AG09309 (cell line): ENCODE data around the gene LMO2.
"Not testable (repeated sequence)": the region's sequence is repeated elsewhere in the genome, so short reads cannot be mapped to it uniquely, and the experiment has no call there.

Source experiments
- DNase-seq: peaks from one replicate; pipeline ENCODE4 v3.0.0-alpha.2; 2010; ENCODE audit warnings: low read depth
- H3K4me3 ChIP-seq: 2 replicates; pipeline ENCODE4 v1.5.1; 2011; ENCODE audit warnings: mild to moderate bottlenecking, low read depth, low read length, moderate library complexity; ENCODE audit not compliant: control insufficient read depth
- TF ChIP-seq, protein P1 (sequence below): IDR thresholded peaks from 2 replicates; pipeline ENCODE4 v1.5.1; 2011; ENCODE audit warnings: mild to moderate bottlenecking, low read depth, low read length, inconsistent platforms; ENCODE audit not compliant: insufficient read depth, control insufficient read depth; ENCODE audit errors: missing control alignments

Gene LMO2

DNA sequence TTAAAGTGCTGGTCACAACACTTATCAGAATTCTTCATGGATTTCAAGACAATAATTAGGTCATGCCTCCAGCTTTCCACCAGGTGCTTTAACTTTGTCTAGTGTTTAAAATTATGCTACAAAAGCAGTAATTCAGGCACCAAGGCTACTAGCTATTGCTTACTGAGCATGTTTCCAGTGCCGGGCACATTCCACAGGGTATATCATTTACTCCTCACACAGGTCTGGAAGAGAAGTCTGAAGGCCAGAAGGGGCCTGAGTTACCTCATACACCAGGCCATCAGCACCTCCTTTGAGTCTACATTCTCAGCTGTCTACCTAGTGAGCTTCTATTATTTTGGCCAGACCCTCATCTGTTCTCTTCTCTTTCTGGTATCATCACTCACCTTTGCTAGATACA is 41.7 kb upstream of the LMO2 start:
- no peak for DNase-seq
- TF ChIP-seq, protein P1, sequence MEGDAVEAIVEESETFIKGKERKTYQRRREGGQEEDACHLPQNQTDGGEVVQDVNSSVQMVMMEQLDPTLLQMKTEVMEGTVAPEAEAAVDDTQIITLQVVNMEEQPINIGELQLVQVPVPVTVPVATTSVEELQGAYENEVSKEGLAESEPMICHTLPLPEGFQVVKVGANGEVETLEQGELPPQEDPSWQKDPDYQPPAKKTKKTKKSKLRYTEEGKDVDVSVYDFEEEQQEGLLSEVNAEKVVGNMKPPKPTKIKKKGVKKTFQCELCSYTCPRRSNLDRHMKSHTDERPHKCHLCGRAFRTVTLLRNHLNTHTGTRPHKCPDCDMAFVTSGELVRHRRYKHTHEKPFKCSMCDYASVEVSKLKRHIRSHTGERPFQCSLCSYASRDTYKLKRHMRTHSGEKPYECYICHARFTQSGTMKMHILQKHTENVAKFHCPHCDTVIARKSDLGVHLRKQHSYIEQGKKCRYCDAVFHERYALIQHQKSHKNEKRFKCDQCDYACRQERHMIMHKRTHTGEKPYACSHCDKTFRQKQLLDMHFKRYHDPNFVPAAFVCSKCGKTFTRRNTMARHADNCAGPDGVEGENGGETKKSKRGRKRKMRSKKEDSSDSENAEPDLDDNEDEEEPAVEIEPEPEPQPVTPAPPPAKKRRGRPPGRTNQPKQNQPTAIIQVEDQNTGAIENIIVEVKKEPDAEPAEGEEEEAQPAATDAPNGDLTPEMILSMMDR, result no peak
- no peak overlapping the region for H3K4me3 ChIP-seq

DNA sequence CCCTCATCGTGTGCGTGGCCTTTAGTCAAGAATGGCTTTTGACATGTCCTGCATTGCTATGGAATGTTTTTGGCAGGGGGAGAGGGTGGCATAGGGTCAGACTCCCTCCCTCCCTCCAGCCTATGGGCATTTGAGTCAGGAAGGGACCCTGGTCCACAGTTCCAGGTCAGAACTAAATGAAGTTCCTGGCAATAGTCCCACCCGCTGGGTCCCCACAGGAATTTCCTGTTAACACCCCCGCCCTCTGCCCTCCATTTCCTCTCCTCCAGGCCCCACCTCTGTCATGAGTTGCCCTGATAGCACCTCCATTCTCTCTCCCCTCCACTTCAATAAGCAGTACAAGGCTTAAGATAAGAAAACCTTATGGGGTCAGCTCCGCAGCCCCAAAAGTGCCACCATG is 40.8 kb upstream of the LMO2 start:
- no peak for DNase-seq
- H3K4me3 ChIP-seq, result no peak overlapping the region
- TF ChIP-seq, protein P1, result no peak

DNA sequence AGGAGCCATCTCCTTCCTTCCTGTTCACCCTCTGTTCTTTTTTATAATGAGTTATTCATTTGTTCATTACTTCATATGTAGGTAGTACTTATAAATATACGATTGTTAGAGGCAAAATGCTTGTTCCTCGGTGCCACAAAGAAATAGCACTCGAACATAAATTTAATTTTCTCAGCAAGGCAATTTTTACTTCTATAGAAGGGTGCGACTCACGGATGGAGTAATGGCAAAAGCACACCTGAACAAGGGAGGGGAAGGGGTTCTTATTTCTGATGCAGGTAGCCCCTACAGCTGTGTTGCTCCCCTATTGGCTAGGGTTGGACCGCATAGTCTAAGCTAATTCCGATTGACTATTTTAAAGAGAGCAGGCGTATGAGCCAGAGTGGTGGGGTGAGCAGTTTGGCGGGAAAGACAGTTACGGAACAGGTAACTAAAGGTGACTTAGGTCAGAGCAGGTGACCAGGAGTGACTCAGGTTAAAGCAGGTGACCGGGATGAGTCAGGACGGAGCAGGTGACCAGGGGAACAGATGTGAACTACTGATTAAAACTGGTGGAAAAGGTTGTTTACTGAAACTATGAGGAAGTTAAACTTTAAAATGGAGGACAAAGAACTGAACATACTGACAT is 40.0 kb upstream of the LMO2 start:
- not testable (repeated sequence) for H3K4me3 ChIP-seq, DNase-seq

DNA sequence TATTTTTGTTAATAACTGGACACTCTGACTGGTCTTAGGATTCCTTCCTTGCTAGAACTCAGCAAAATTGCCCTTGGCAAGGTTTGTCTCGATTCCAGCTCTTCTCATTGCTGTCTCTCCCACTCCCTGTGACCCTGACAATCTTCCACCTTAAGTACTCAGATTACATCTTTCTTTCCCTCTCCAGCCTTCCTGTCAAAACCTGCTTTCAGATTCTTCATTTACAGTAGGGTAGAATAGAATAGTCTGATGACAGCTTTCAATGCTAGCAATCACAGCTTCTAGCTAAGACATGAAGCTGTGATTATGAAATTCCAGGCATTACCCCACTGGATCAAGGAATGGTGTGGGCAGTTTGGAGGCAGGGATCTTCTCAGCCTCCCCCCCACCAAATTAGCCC is 39.2 kb upstream of the LMO2 start:
- TF ChIP-seq, protein P1, result no peak
- H3K4me3 ChIP-seq, result no peak overlapping the region
- no peak for DNase-seq

DNA sequence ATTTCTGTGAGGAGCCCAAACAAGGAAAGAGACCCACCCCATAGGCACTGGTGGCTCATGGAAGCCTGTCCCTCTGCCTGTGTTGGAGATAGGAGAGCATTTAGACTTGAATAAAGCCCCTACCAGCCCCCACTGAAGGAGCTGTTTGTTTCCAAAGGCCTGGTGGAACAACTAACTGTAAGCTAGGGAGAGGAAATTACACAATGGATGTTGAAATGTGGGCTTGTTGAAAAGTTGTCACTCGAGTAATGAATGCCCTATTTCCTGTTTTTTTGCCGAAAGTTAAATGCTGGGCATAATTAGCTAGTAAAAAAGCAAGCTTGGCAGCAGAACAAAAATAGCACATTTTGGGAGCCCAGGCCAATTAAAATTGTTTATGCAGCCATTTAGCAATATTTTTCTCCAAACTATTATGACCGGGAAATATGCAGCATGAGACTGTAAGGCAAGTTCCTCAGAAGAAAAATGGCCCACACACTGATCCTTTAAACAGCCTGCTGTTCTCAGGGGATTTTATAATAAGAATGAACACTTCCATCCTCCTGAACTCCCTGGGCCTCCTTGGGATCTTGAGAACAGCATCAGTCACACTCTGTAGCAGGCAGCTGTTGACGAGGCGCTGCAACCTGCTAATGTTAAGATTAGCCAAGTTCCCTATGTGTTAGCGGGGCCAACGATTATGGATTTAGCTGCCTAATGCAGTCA is 38.6 kb upstream of the LMO2 start:
- no peak for DNase-seq
- H3K4me3 ChIP-seq, result no peak overlapping the region
- TF ChIP-seq, protein P1, result no peak

DNA sequence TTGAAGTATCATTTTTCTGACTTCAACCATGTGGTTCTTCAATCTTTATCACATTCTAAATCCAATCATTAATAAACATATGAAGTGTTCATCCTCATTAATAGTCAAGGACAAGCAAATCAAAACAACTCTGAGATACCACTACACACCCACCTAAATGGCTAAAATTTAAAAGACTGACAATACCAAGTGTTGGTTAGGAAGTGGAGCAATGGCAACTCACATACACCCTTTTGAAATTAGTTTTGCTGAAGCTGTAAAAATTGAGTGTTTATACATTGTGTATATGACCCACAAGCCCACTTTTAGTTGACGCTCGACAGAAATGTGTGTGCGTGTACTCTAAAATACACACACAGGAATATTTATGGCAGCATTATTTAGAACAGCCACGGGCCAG is 36.7 kb upstream of the LMO2 start:
- TF ChIP-seq, protein P1, result no peak
- no peak overlapping the region for H3K4me3 ChIP-seq
- DNase-seq, result no peak

DNA sequence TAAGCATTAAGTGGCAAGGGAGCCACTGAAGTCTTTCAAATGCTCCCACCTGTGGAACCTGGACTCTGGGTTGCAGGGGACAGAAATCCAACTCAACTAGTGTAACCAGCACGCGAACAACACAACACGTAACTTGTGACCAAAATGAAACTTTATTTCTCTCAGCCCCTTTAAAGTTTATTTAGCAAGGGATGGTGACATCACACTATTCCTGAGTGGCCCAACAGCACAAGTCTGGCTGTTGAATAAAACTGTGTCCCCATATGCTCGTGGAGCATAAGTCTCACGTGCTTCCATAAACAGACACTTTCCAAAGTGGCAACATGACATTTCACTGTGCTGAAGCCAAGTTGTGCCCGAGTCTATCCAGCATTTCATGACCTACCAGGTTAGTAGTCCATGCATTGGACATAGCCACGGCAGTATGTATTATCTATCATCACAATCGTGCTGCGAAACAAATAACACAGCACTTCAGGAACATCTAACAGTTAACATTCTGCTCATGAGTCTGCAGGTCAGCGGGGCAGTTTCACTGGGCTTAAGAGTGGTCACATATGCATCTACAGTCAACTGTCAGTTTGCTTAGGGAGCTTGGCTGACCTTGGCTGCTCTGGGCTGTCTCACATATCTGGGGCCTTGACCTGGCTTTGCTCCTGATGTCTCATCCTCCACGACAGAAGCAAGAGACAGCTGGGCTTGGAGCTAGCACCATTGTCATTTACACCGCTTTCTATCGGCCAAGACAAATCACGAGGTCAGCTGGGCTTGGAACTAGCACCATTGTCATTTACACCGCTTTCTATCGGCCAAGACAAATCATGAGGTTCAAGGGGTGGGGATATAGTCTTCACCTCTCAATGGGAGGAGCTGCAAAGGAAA is 35.0 kb upstream of the LMO2 start:
- DNase-seq, result no peak
- TF ChIP-seq, protein P1, result no peak
- H3K4me3 ChIP-seq, result no peak overlapping the region
